GM23338 (cell line): ENCODE results near the gene AKAP9. TPM values are rescaled to one million over a fixed set of nuclear protein-coding genes. Genes with fewer than 3 reads are reported as not detected.

Experiments
- ATAC-seq: fragments of 200-7000 bp; cut with Tn5 transposase; 3 replicates; pipeline ENCODE4 v1.9.1; 2020
- DNase-seq: peaks from one replicate; pipeline ENCODE4 v3.0.0-alpha.2; 2015; ENCODE audit warnings: low spot score
- H2AFZ ChIP-seq: fragments of 200-600 bp; sonication (generic); 2 replicates; pipeline ENCODE4 v1.8.0; 2016; ENCODE audit warnings: antibody characterized with exemption, mild to moderate bottlenecking, moderate library complexity
- H3F3A ChIP-seq: fragments of 200-600 bp; sonication (generic); replicated peaks from 2 replicates; pipeline ENCODE4 v1.8.0; 2017; ENCODE audit warnings: antibody characterized with exemption, mixed run types, low read depth
- H3K27ac ChIP-seq: fragments of 200-600 bp; sonication (generic); 2 replicates; pipeline ENCODE4 v1.6.1; 2016; ENCODE audit warnings: low read depth
- H3K27me3 ChIP-seq: fragments of 200-600 bp; sonication (generic); 2 replicates; pipeline ENCODE4 v1.8.0; 2016; ENCODE audit warnings: mild to moderate bottlenecking, mixed run types, moderate library complexity; ENCODE audit not compliant: insufficient read depth
- H3K36me3 ChIP-seq: fragments of 200-600 bp; sonication (generic); 2 replicates; pipeline ENCODE4 v1.8.0; 2016; ENCODE audit warnings: mild to moderate bottlenecking; ENCODE audit not compliant: insufficient read depth
- H3K4me1 ChIP-seq: fragments of 200-600 bp; sonication (generic); 2 replicates; pipeline ENCODE4 v1.8.0; 2016; ENCODE audit warnings: mild to moderate bottlenecking, moderate library complexity; ENCODE audit not compliant: insufficient read depth
- H3K4me2 ChIP-seq: fragments of 200-600 bp; sonication (generic); 2 replicates; pipeline ENCODE4 v1.7.1; 2017; ENCODE audit warnings: mixed run types
- H3K4me3 ChIP-seq: fragments of 200-600 bp; sonication (generic); 2 replicates; pipeline ENCODE4 v1.6.1; 2016; ENCODE audit warnings: mixed run types
- H3K79me2 ChIP-seq: fragments of 200-600 bp; sonication (generic); replicated peaks from 2 replicates; pipeline ENCODE4 v1.8.0; 2017; ENCODE audit warnings: mild to moderate bottlenecking; ENCODE audit not compliant: insufficient read depth
- H3K9me2 ChIP-seq: fragments of 200-600 bp; sonication (generic); 2 replicates; pipeline ENCODE4 v1.8.0; 2017; ENCODE audit not compliant: insufficient read depth
- H4K20me1 ChIP-seq: fragments of 200-600 bp; sonication (generic); replicated peaks from 2 replicates; pipeline ENCODE4 v1.8.0; 2017; ENCODE audit warnings: mild to moderate bottlenecking; ENCODE audit not compliant: insufficient read depth
- H3K27ac Mint-ChIP-seq: 2 replicates; pipeline ENCODE4 v1.8.0; 2020; ENCODE audit warnings: inconsistent platforms, mild to moderate bottlenecking, moderate library complexity, mixed read lengths
- H3K27me3 Mint-ChIP-seq: 3 replicates; pipeline ENCODE4 v1.8.0; 2022; ENCODE audit warnings: low read depth, mild to moderate bottlenecking, moderate library complexity, mixed read lengths, inconsistent platforms; ENCODE audit not compliant: insufficient read depth, poor library complexity
- H3K36me3 Mint-ChIP-seq: 3 replicates; pipeline ENCODE4 v1.8.0; 2021; ENCODE audit warnings: low read depth, mild to moderate bottlenecking, inconsistent platforms, moderate library complexity, mixed read lengths
- H3K4me1 Mint-ChIP-seq: 3 replicates; pipeline ENCODE4 v1.8.0; 2020; ENCODE audit warnings: mild to moderate bottlenecking, inconsistent platforms, mixed read lengths
- H3K4me3 Mint-ChIP-seq: 3 replicates; pipeline ENCODE4 v1.8.0; 2021; ENCODE audit warnings: moderate library complexity, mild to moderate bottlenecking, inconsistent platforms, mixed read lengths
- H3K9me3 Mint-ChIP-seq: 3 replicates; pipeline ENCODE4 v1.8.0; 2020; ENCODE audit warnings: moderate library complexity, mild to moderate bottlenecking, inconsistent platforms, mixed read lengths
- CREB1 ChIP-seq: fragments of 250-450 bp; sonication (Bioruptor Pico); IDR thresholded peaks from 2 replicates; pipeline ENCODE4 v1.5.0; 2020; ENCODE audit warnings: low read depth, mild to moderate bottlenecking, moderate library complexity
- CTCF ChIP-seq, 2 experiments: fragments of 200-600 bp in 1 of 2; sonication (generic) in 1 of 2; conservative IDR thresholded peaks; 2 replicates each; pipeline versions ENCODE4 v1.5.1 to v1.6.1; 2016 to 2017; ENCODE audit warnings: antibody characterized with exemption in 2 of 2, low read depth in 2 of 2, mild to moderate bottlenecking in 2 of 2, moderate library complexity in 1 of 2
- EZH2phosphoT487 ChIP-seq: fragments of 200-600 bp; sonication (generic); IDR thresholded peaks from one replicate; pipeline ENCODE4 v1.8.1; 2018; ENCODE audit warnings: antibody characterized with exemption; ENCODE audit not compliant: unreplicated experiment
- NANOG ChIP-seq: IDR thresholded peaks from 2 replicates; pipeline ENCODE4 v1.6.1; 2016; ENCODE audit warnings: antibody characterized with exemption, borderline replicate concordance
- POLR2AphosphoS5 ChIP-seq: IDR thresholded peaks from 2 replicates; pipeline ENCODE4 v1.6.1; 2016; ENCODE audit warnings: antibody characterized with exemption, low read depth
- REST ChIP-seq: IDR thresholded peaks from one replicate; pipeline ENCODE4 v1.6.1; 2018; ENCODE audit warnings: antibody characterized with exemption; ENCODE audit not compliant: unreplicated experiment
- ZNF114 ChIP-seq: fragments of 250-450 bp; sonication (Bioruptor Pico); IDR thresholded peaks from 2 replicates; pipeline ENCODE4 v1.5.0; 2020; ENCODE audit warnings: mild to moderate bottlenecking, moderate library complexity
- ZNF331 ChIP-seq: fragments of 250-450 bp; sonication (Bioruptor Pico); IDR thresholded peaks from 2 replicates; pipeline ENCODE4 v1.5.0; 2020; ENCODE audit warnings: low read depth, mild to moderate bottlenecking, moderate library complexity
- ZNF462 ChIP-seq: fragments of 250-450 bp; sonication (Bioruptor Pico); IDR thresholded peaks from 2 replicates; pipeline ENCODE4 v1.5.0; 2020; ENCODE audit warnings: mild to moderate bottlenecking, moderate library complexity
- polyA plus RNA-seq: library from polyadenylated mRNA; unstranded; fragments of >200 nt; fragmentation: Nextera tagmentation; extraction: Ambion mirVana; gene quantifications from 2 replicates; pipeline ENCODE4 v1.2.1, GENCODE V29; 2016
- total RNA-seq: library from RNA; depleted of rRNA; stranded (reverse); fragments of >200 nt; shearing (Covaris generic); gene quantifications from 2 replicates; pipeline ENCODE4 v1.2.3, GENCODE V29; 2014

Gene AKAP9
- total and polyA plus RNA-seq, 2 experiments from 2014 or later, result 33.5 to 67.4 TPM

- H3K4me1 Mint-ChIP-seq, result peaks cover 4% of the 10 kb centered on the region
- H3K4me3 ChIP-seq, result no peak overlapping the region
- DNase-seq, result no peak
- H3K4me3 Mint-ChIP-seq, result no peak overlapping the region
- no peaks in the 10 kb centered on the region for H3F3A ChIP-seq
- TF ChIP-seq ZNF462 (CRISPR knock-in tag), result no peak
- TF ChIP-seq NANOG, result no peak
- ATAC-seq, result no peak
- H3K79me2 ChIP-seq, result no peaks in the 10 kb centered on the region
- H3K27ac Mint-ChIP-seq, result no peak overlapping the region
- H3K4me2 ChIP-seq, result no peak overlapping the region
- no peaks in the 10 kb centered on the region for H3K27me3 ChIP-seq
- H4K20me1 ChIP-seq, result no peaks in the 10 kb centered on the region
- no peaks in the 10 kb centered on the region for H3K36me3 ChIP-seq
- peaks cover 5% of the 10 kb centered on the region; the same call in 1 of the 2 replicates for H3K4me1 ChIP-seq
- no peak overlapping the region for H3K27ac ChIP-seq
- no peak overlapping the region for H2AFZ ChIP-seq
- H3K9me3 Mint-ChIP-seq, result peaks cover 14% of the 10 kb centered on the region; the same call in 2 of the 3 replicates
- peaks cover 7% of the 10 kb centered on the region for H3K36me3 Mint-ChIP-seq
- H3K9me2 ChIP-seq, result peaks cover 15% of the 10 kb centered on the region; the same call in 1 of the 2 replicates
- H3K27me3 Mint-ChIP-seq, result peaks cover 3% of the 10 kb centered on the region
Measured at GRCh38 chr7:91912494-91912893, 28.2 kb upstream of the AKAP9 start.

GRCh38 chr7:91913612-91914011, 27.1 kb upstream of the AKAP9 start:
- Mint-ChIP-seq H3K27me3 (peaks cover 3% of the 10 kb centered on the region), H3K4me3 (no peak overlapping the region), H3K36me3 (peaks cover 6% of the 10 kb centered on the region; the same call in 2 of the 3 replicates), H3K9me3 (peaks cover 11% of the 10 kb centered on the region; the same call in 2 of the 3 replicates), H3K4me1 (peaks cover 4% of the 10 kb centered on the region), H3K27ac (no peak overlapping the region)
- Histone ChIP-seq H3K79me2 (no peaks in the 10 kb centered on the region), H3K9me2 (peaks cover 15% of the 10 kb centered on the region; the same call in 1 of the 2 replicates), H3K4me2 (no peak overlapping the region), H3K4me1 (peaks cover 1% of the 10 kb centered on the region; the same call in 1 of the 2 replicates), H4K20me1 (no peaks in the 10 kb centered on the region), H3K27me3 (no peaks in the 10 kb centered on the region), H3F3A (no peaks in the 10 kb centered on the region), H2AFZ (no peak overlapping the region), H3K36me3 (no peaks in the 10 kb centered on the region), H3K4me3 (no peak overlapping the region), H3K27ac (no peak overlapping the region)
- no peak for DNase-seq
- ATAC-seq, result no peak
- TF ChIP-seq ZNF331 (CRISPR knock-in tag) (no peak), REST (no peak), NANOG (no peak), ZNF114 (CRISPR knock-in tag) (no peak), CTCF (conservative IDR thresholded peaks at IDR 0.05; ENCODE audit: low read depth in 2 of 2) (no peak), POLR2AphosphoS5 (no peak), CREB1 (no peak), EZH2phosphoT487 (no peak)
